ENCODE measurements around the gene P2RX3. TPM values are rescaled to one million over a fixed set of nuclear protein-coding genes. Genes with fewer than 3 reads are reported as not detected.

P2RX3 gene
- total RNA-seq, 1 experiment from 2014 or later: 0.15 TPM

GRCh38 chr11:57314221-57314973 is 23.8 kb upstream of the P2RX3 start:
- no peak overlapping the region for H3T11ph ChIP-seq (ENCODE audit: low read length)
- Mint-ChIP-seq H3K27me3 (ENCODE audit: low read depth) (no peaks in the 10 kb centered on the region), H3K36me3 (ENCODE audit: insufficient read depth in 1 of 3, low read depth in 3 of 3) (peaks cover 23 to 31% (median 30%) of the 10 kb centered on the region in 3 experiments), H3K9me3 (no peaks in the 10 kb centered on the region), H3K27ac (peak overlapping the region in 2 of 3 experiments; percentile 56 to 76; a peak in 3 of 7 replicates), H3K4me1 (peaks cover 20 to 24% of the 10 kb centered on the region in 2 experiments), H3K4me3 (peak overlapping the region in 1 of 2 experiments; percentile 13; a peak in 1 of 5 replicates)
- no peak overlapping the region for H3K23ac ChIP-seq (ENCODE audit: insufficient read length, low read depth, low read length)
- no peak overlapping the region for H2BK12ac ChIP-seq (ENCODE audit: insufficient read length, low read depth, low read length)
- no peaks in the 10 kb centered on the region for H3K79me1 ChIP-seq (ENCODE audit: insufficient read depth, low read depth, low read length, poor library complexity, severe bottlenecking)
- no peak for DNase-seq
- no peaks in the 10 kb centered on the region for H3K27me3 ChIP-seq (ENCODE audit: insufficient read depth, low read length)
- H3K4me1 ChIP-seq (ENCODE audit: insufficient read depth, low read length): peaks cover 21% of the 10 kb centered on the region
- peaks cover 6% of the 10 kb centered on the region for H3K23me2 ChIP-seq (ENCODE audit: insufficient read length, low read depth, low read length, poor library complexity, severe bottlenecking)
- TF ChIP-seq CTCF (conservative IDR thresholded peaks at IDR 0.05): no peak
- no peak overlapping the region for H3K14ac ChIP-seq (ENCODE audit: insufficient read depth, low read length)
- no peak overlapping the region for H4K5ac ChIP-seq (ENCODE audit: insufficient read length, low read depth, low read length)
- H2AK5ac ChIP-seq (ENCODE audit: insufficient read length, low read length): no peak overlapping the region
- H2BK15ac ChIP-seq (ENCODE audit: low read depth, low read length): no peak overlapping the region
- H2BK5ac ChIP-seq (ENCODE audit: insufficient read length, low read length): no peak overlapping the region
- H2BK120ac ChIP-seq (ENCODE audit: low read depth, low read length, poor library complexity, severe bottlenecking): no peak overlapping the region
- H3K27ac ChIP-seq (ENCODE audit: insufficient read length, low read depth, low read length): no peak overlapping the region
- H3K56ac ChIP-seq (ENCODE audit: insufficient read length, low read depth, low read length): no peak overlapping the region
- peaks cover 2% of the 10 kb centered on the region; the same call in 1 of the 2 replicates for H3K79me2 ChIP-seq (ENCODE audit: insufficient read depth, low read length)
- no peak overlapping the region for H3K4me2 ChIP-seq (ENCODE audit: insufficient read depth, insufficient read length, low read length)
- no peak overlapping the region for H2AFZ ChIP-seq (ENCODE audit: low read length)
- no peak overlapping the region for H4K91ac ChIP-seq (ENCODE audit: insufficient read length, low read depth, low read length)
- no peaks in the 10 kb centered on the region for H3K9me3 ChIP-seq (ENCODE audit: control insufficient read depth, low read depth, low read length)
- H3K9ac ChIP-seq (ENCODE audit: extremely low read depth, insufficient read length, low read length): no peak overlapping the region
- no peak overlapping the region for H4K8ac ChIP-seq (replicated peaks; ENCODE audit: insufficient read length, low read depth, low read length)
- no peak overlapping the region for H3K4ac ChIP-seq (ENCODE audit: low read depth, low read length)
- no peak overlapping the region for H2BK20ac ChIP-seq (ENCODE audit: low read depth, low read length, poor library complexity, severe bottlenecking)
- WGBS (ENCODE audit: extremely low coverage, insufficient read length, low lambda C conversion rate): no CpG with 5 or more reads among the region's 15 CpGs
- no peak overlapping the region for H3K18ac ChIP-seq (ENCODE audit: insufficient read length, low read depth, low read length)
- no peaks in the 10 kb centered on the region for H4K20me1 ChIP-seq (ENCODE audit: control insufficient read depth, insufficient read depth, insufficient read length)

All from H9 (cell line).